Transverse colon (tissue), 4 donors: ENCODE measurements around the gene LAMA3. TPM values are rescaled to one million over a fixed set of nuclear protein-coding genes. Genes with fewer than 3 reads are reported as not detected.

Experiments used
- DNase-seq: peaks from one replicate; pipeline ENCODE4 v3.0.0-alpha.2; 2019
- H3K27ac ChIP-seq, 4 donors: fragments of 200-600 bp; sonication (generic); 2 replicates each; pipeline ENCODE4 v1.5.1; 2016 to 2018; ENCODE audit warnings: inconsistent platforms in 4 of 4
- H3K27me3 ChIP-seq: fragments of 200-600 bp; sonication (generic); 2 replicates; pipeline ENCODE4 v1.5.1; 2017; ENCODE audit warnings: inconsistent platforms
- H3K36me3 ChIP-seq, 4 donors: fragments of 200-600 bp; sonication (generic); 2 replicates each; pipeline ENCODE4 v1.5.1; 2017 to 2019; ENCODE audit warnings: inconsistent platforms in 4 of 4
- H3K4me1 ChIP-seq, 4 donors: fragments of 200-600 bp; sonication (generic); 2 replicates each; pipeline ENCODE4 v1.5.1; 2017 to 2020; ENCODE audit warnings: inconsistent platforms in 4 of 4
- H3K4me3 ChIP-seq, 4 donors: fragments of 200-600 bp; sonication (generic); 1 replicate in 1 of 4; 2 replicates in 3 of 4; pipeline versions ENCODE4 v1.5.1 to v1.6.1; 2017 to 2019; ENCODE audit warnings: inconsistent platforms in 4 of 4
- H3K9me3 ChIP-seq, 2 donors: fragments of 200-600 bp; sonication (generic); 2 replicates each; pipeline ENCODE4 v1.5.1; 2017 to 2019; ENCODE audit warnings: inconsistent platforms in 2 of 2
- CTCF ChIP-seq, 5 experiments: fragments of 200-600 bp in 3 of 5; fragments of 450-650 bp in 2 of 5; sonication (generic) in 3 of 5; IDR thresholded peaks; 1 replicate in 2 of 5; 2 replicates in 3 of 5; pipeline ENCODE4 v1.5.1; 2016 to 2017; ENCODE audit warnings: antibody characterized with exemption in 5 of 5, inconsistent platforms in 3 of 5, mild to moderate bottlenecking in 2 of 5, moderate library complexity in 1 of 5
- EP300 ChIP-seq: sonication (generic); formaldehyde crosslinking; IDR thresholded peaks from one replicate; pipeline ENCODE4 v1.6.1; 2017; ENCODE audit warnings: antibody characterized with exemption, low read depth
- POLR2A ChIP-seq: fragments of 450-650 bp; IDR thresholded peaks from one replicate; pipeline ENCODE4 v1.6.1; 2016; ENCODE audit warnings: antibody characterized with exemption, mild to moderate bottlenecking, moderate library complexity
- POLR2AphosphoS5 ChIP-seq, 3 donors: sonication (generic); formaldehyde crosslinking; IDR thresholded peaks; one replicate each; pipeline ENCODE4 v1.6.1; 2016; ENCODE audit warnings: antibody characterized with exemption in 3 of 3
- WGBS, 2 donors: methylation state at CpG; one replicate each; pipeline ENCODE4 v1.1.5; 2018; ENCODE audit warnings: low coverage in 1 of 2; 5-methylcytosine and 5-hydroxymethylcytosine counted together
- in situ Hi-C, 4 donors: fragments of 200-750 bp; cut with MboI; loops; one replicate each; pipeline versions ENCODE4 v1.15.0 to v1.15.1; 2017; ENCODE audit warnings: low sequenced_read_pairs in 3 of 4, low pct_ligation_motif_present in 1 of 4, low pct_unique_long_range_greater_than_20kb in 1 of 4
- intact Hi-C: fragments of 100-400 bp; cut with DNase I; formaldehyde crosslinking; loops from one replicate; pipeline ENCODE4 v1.15.1; 2023; ENCODE audit warnings: low total_unique reads
- total RNA-seq, 4 donors: library from RNA; depleted of rRNA; stranded (reverse); fragments of >200 nt; gene quantifications; one replicate each; pipeline ENCODE4 v1.1.0, GENCODE V29; 2016

The LAMA3 gene, protein sequence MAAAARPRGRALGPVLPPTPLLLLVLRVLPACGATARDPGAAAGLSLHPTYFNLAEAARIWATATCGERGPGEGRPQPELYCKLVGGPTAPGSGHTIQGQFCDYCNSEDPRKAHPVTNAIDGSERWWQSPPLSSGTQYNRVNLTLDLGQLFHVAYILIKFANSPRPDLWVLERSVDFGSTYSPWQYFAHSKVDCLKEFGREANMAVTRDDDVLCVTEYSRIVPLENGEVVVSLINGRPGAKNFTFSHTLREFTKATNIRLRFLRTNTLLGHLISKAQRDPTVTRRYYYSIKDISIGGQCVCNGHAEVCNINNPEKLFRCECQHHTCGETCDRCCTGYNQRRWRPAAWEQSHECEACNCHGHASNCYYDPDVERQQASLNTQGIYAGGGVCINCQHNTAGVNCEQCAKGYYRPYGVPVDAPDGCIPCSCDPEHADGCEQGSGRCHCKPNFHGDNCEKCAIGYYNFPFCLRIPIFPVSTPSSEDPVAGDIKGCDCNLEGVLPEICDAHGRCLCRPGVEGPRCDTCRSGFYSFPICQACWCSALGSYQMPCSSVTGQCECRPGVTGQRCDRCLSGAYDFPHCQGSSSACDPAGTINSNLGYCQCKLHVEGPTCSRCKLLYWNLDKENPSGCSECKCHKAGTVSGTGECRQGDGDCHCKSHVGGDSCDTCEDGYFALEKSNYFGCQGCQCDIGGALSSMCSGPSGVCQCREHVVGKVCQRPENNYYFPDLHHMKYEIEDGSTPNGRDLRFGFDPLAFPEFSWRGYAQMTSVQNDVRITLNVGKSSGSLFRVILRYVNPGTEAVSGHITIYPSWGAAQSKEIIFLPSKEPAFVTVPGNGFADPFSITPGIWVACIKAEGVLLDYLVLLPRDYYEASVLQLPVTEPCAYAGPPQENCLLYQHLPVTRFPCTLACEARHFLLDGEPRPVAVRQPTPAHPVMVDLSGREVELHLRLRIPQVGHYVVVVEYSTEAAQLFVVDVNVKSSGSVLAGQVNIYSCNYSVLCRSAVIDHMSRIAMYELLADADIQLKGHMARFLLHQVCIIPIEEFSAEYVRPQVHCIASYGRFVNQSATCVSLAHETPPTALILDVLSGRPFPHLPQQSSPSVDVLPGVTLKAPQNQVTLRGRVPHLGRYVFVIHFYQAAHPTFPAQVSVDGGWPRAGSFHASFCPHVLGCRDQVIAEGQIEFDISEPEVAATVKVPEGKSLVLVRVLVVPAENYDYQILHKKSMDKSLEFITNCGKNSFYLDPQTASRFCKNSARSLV (N-terminal part only)
- 10 to 100 TPM; 17.5 to 71.8 (median 47.4) TPM for total RNA-seq

GRCh38 chr18:23689031-23689615 is at the start of gene LAMA3:
TSS of gene LAMA3 (plus strand) at chr18:23689453. CDS start at chr18:23689684, 231 bp downstream.
- Histone ChIP-seq H3K9me3 (no peaks in the 10 kb centered on the region), H3K27ac (peak within 1 kb of the TSS in 1 of 4 donors; percentile 22), H3K4me3 (peak within 1 kb of the TSS; percentile 26 to 60 (median 48)), H3K4me1 (peaks cover 4 to 28% (median 23%) of the 10 kb centered on the region in 4 donors), H3K27me3 (peaks cover 45% of the 10 kb centered on the region), H3K36me3 (no peaks in the 10 kb centered on the region)
- no peak for TF ChIP-seq POLR2A
- peak in 1 of 5 experiments; percentile 21 for TF ChIP-seq CTCF (IDR thresholded peaks at IDR 0.05)
- TF ChIP-seq POLR2AphosphoS5 (IDR thresholded peaks at IDR 0.05), result peak; percentile 17 to 50 (median 33)
- DNase-seq, result peak; percentile 61
- intact Hi-C loops (no loop called here), in situ Hi-C loops (loop anchor here in 1 of 4 donors (25.0 kb wide), 1 partner anchor 98 kb away; no protein-coding TSS in a partner anchor)
- WGBS, 2 donors, result 4% methylated on average over 45 of the region's 45 CpGs; no CpG with 5 or more reads in 1 of the 2 donors

DNA sequence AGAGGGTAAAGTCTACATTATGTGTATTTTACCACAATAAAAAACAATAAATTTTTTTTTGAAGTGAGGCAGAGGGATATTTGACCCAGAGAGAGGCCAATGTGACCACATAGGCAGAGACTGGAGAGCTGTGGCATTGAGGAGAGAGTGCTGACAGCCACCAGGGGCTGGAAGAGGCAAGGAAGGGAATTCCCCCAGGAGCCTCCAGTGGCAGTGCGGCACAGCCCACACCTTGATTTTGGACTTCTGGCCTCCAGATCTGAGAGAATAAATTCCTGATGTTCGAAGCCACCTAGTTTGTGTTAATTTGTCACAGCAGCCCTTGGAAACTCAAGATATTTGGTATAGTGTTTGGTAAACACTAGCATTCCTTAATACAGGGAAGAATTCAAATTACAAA is 49.2 kb upstream of the LAMA3 start:
- in situ Hi-C loops, result loop anchor here in 3 of 4 donors (25.0 kb wide), 2 partner anchors 272 to 472 kb away; no protein-coding TSS in a partner anchor
- peak in 1 of 5 experiments; percentile 11 for TF ChIP-seq CTCF (IDR thresholded peaks at IDR 0.05)
- no peak for TF ChIP-seq POLR2AphosphoS5 (IDR thresholded peaks at IDR 0.05)
- 20 to 80% methylated on average over 1 to 2 of the region's 2 CpGs for WGBS, 2 donors
- Histone ChIP-seq H3K9me3 (no peaks in the 10 kb centered on the region), H3K27ac (no peak overlapping the region), H3K27me3 (no peaks in the 10 kb centered on the region), H3K4me1 (no peaks in the 10 kb centered on the region), H3K36me3 (no peaks in the 10 kb centered on the region), H3K4me3 (no peak overlapping the region)
- intact Hi-C loops, result no loop called here
- DNase-seq, result no peak

- no peaks in the 10 kb centered on the region for H3K9me3 ChIP-seq
- no peak overlapping the region for H3K4me3 ChIP-seq
- no peak overlapping the region for H3K27ac ChIP-seq
- TF ChIP-seq POLR2AphosphoS5 (IDR thresholded peaks at IDR 0.05) (no peak), POLR2A (no peak), EP300 (no peak), CTCF (IDR thresholded peaks at IDR 0.05) (no peak)
- 91% methylated on average over 10 of the region's 11 CpGs; no CpG with 5 or more reads in 1 of the 2 donors for WGBS, 2 donors
- intact Hi-C loops, result no loop called here
- no peaks in the 10 kb centered on the region for H3K36me3 ChIP-seq
- H3K27me3 ChIP-seq, result no peaks in the 10 kb centered on the region
- no peak for DNase-seq
- no peaks in the 10 kb centered on the region for H3K4me1 ChIP-seq
- in situ Hi-C loops, result loop anchor here in 3 of 4 donors (25.0 kb wide), 2 partner anchors 271 to 471 kb away; no protein-coding TSS in a partner anchor
These were observed 48.0 kb upstream of the LAMA3 start for GRCh38 chr18:23641143-23641720.
